NCI-H1436 treated with DMSO at 0.1 percent for 48 hours (cell line): ENCODE measurements around the gene APOBEC3A.
"Not testable (repeated sequence)": the region's sequence is repeated elsewhere in the genome, so short reads cannot be mapped to it uniquely, and the experiment has no call there.

Source experiments
- DNase-seq: peaks from one replicate; lab custom pipeline; 2025; lab: John Stamatoyannopoulos, UW

Gene APOBEC3A

DNA sequence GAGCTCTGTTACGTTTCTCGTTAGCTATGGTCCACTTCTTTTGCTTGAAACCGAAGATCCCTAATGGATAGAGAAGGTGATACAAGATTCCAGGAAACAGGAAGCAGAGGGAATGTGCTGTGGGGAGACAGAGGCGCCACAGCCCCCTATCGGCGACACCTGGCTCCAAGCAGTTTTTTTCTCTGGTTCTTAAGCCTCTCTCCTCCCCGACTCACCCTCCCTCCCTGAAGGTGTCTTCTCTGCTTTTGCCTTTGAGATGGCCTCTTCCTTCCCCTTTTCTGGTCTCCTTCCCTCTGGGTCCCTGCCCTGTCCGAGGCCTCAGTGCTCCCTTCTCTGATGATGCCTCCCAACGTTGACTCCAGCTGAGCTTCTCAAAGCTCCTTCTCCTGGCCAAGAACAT is 14.2 kb upstream of the APOBEC3A start:
- DNase-seq: no peak

DNA sequence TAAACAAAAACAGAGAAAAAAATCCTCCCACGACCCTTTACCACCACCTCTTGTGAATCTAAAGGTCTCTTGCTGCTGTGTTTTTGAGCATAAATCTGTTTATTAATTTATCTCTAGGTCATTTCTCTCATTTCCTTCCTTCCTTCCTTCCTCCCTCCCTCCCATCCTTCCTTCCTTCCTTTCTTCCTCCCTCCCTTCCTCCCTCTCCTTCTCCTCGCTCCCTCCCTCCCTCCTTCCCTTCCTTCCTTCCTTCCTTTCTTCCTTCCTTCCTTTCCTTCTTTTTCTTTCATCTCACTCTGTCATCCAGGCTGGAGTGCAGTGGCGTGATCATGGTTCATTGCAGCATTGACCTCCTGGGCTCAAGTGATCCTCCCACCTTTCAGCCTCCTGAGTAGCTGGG is 13.5 kb upstream of the APOBEC3A start:
- no peak for DNase-seq

DNA sequence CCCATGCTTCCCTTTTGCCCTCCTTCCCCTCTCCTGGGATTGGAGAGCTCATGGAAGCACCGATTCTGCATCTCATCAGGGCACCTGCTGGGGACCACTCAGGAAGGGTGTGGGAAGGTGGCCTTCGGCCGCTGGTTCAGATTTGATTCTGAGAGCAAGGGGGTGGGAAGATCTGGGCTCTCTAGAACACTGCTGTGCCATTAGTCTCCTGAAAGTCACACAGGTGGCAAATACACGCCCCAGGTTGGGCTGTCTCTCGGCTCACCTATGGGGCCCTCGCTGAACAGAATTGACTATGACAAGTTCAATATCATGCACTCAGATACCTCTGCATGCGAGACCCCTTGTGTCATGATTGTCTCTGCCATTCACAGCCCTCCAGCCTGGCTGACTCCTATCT is 12.8 kb upstream of the APOBEC3A start:
- no peak for DNase-seq

DNA sequence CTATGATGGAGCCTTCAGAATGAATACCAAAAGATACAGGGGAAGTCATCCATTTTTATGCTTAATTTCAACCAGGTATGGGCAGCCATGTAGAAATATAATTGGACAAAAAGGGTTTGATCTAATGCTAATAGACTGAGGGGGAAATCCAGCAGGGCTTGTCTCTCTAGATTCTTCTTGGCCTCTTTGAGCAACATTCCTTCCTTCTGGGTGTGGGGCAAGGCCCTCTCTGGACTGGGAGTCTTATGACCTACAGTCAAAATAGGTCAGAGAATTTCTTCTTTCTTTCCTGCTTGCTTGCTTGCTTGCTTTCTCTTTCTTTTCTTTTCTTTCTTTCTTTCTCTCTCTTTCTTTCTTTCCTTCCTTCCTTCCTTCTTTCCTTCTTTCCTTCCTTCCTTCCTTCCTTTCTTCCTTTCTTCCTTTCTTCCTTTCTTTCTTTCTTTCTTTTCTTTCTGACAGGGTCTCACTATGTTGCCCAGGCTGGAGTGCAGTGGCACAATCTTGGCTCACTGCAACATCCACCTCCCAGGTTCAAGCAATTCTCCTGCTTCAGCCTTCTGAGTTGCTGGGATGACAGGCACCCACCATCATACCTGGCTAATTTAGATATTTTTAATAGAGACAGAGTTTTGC is 11.6 kb upstream of the APOBEC3A start:
- not testable (repeated sequence) for DNase-seq

DNA sequence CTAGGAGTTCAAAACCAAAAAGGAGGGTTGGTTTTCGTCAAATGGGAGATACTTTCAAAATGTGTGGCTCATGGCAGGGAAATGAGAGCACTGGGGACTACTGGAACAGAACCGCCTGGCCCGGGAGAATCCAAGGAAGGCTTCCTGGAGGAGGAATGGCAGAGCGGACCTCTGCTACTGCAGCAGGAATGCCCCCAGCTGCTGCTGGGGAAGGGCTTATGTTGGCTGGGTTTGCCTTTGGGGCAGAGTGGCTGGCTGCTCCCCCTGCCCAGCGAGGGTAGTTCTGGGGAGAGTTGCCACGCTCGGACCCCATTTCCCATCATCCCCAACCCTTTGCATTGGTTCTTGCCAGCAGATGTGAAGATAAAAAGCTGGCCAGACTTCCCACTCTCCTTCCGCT is 10.6 kb upstream of the APOBEC3A start:
- no peak for DNase-seq

DNA sequence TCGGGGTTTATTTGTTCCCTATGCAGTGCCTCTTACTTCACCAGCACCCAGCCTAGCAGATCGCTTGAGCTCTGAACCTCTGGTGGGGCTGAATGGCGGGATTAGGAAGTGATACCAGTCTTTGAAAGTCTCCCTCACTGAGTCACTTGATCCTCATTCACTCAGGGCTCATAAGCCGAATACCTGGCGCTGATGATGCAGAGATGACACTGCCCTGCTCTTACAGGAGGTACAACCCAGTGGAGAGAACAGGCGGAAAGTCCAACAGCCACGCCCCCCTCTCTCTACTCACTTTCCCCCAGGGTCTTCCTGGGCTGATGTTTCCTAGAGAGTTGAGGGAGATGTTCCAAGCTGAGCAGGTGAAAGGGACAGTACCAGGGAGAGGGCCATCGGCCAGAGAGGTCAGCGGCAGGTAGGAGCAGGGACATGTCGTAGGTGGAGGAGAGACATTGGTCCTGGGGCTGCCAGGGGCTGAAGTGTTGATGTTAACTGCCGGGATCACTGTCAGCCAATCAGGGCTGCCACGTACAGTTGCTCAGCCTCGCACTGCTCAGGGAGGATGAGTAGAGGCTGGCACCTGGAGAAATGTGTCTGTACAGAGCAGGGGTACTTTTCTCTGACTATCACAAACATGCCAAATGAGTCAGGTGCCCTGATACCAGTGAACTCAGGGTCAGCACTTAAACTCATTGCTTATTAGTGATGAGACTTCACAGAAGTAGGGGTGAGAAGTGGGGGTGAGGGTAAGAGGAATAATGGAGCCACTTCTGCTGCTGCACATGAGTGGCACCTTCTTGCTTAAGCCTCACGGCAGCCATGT is 9.9 kb upstream of the APOBEC3A start:
- no peak for DNase-seq

DNA sequence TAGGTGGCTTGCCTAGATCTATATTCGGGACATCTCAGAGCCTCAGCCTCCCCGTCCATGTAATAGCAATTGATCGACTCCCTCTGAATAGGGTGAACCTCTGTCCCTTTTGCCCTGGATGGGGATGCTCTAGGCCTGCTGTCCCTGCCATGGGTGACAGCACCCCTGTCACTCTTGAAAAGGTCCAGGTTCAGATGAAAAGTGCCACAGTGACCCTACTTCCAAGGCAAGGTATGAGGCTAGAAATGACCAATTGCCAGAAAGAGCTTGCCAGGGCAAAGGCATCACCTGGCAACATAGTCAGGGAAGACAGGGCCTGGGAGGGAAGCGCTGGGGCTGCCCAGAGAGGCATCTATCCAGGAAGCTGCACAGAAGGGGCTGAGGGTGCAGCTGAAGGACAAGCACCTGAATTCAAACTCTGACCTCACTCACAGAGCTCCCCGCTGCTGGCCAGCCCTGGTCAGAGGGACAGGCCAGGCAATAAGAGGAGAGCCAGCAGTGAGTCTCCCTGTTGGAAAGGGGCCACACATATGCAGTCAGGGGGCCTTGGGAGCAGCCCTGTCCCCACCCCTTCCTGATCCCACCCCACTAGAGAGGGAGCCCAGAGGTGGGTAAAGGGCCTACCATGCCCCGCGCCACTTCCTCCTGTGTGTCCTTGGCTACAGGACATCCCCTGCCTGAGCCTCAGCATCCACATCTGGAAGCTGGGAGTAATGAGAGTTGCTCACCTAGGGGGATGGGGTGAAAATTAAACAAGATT is 9.0 kb upstream of the APOBEC3A start:
- no peak for DNase-seq

DNA sequence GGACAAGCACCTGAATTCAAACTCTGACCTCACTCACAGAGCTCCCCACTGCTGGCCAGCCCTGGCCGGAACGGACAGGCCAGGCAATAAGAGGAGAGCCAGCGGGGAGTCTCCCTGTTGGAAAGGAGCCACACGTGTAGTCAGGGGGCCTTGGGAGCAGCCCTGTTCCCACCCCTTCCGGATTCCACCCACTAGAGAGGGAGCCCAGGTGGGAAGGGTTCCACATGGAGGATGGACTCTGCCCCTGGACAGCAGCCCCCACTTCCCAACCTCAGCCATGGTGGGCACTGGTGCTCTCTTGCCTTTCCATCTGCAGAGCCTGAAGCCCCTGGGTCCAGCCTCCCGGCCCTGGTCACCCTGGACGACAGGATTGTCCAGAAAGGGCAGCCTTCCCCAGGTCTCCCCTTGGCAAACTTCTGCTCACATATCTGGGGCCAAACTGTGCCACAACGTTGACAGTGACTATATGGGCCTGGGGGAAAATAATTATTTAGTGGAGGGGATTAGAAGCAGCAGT is 7.5 kb upstream of the APOBEC3A start:
- DNase-seq: no peak

DNA sequence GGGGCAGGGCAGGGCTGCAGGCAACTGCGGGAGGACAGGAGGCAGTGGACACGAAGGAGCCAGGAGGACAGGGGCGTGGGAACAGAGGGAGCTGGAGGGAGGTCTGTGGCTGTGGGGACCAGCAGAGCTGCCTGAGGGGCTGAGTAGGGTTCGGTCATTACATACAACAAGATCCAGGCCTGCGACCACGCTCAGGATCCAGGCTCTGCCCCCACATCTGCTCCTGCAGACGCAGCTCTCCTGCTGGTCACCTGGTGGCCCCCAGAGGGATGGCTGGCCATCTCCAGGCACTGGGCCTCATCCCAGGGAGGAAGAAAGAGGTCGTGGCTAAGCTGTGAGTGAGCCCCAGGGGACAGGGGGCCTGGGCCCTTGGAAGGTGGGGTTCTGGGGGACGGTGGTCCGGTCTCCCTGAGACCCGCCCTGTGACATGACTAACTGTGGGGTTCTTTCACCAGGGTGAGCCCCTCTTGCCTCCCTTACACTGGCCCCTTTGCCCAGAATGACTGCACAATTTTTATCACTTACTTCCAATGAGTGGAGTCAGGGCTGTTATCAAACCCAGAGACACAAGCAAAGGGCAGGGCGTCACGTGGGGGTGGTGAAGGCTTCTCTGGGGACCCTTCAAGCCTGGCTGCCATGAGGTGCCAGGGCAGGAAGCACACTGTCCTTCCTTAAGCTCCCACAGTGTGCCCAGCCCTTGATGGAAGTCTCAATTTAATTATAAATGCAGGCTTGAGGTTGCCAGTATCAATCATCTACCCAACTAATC is 6.7 kb upstream of the APOBEC3A start:
- DNase-seq: no peak

DNA sequence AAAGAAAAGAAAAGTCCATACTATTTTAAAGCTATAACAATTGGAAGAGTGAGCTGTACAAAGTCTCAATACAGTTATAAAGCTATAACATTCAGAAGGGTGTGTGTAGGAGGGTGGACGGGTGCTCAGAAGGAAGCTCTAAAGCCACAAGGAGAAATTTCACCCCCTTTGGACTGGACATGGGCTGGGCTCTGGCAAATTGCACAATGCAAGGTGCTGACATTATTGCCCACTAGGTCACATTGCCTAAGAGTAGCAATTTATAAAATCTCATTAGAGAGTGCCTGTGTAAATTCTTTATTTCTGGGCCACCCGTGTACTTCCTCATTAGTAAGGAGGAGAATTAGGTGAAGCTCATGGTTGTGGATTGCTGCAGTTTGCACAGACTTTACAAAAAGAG is 5.7 kb upstream of the APOBEC3A start:
- no peak for DNase-seq

DNA sequence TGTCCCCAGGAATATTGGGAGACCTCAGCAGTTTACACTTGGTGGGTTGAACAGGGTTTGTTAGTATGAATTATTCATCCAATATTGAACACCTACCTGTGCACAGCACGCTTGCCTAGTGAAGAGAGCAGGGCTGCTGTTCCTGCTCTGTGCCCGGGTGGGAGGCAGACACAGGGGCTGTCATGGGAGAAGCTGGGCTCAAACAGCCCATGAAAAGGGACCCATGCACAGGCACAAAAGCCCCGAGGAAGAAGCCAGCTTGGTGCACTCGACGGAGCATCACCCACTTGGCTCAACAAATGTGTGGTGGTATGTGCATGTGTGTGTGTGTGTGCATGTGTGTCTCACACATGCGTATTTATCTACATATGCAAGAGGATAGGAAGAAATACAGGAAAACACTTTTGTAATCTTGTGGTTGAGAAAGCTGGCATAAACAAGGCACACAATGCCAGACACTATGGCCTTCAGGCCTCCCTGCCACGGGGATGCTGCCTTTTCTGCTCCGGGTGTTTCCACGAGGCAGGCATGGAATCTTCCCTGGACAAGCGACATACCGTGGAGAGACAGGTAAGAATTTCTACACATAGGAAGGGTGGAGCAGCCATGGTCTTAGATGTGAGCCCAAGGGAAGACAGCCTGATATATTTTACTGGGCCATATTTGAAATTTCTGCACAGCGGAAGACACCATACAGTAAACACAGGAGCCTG is 5.0 kb upstream of the APOBEC3A start:
- no peak for DNase-seq

DNA sequence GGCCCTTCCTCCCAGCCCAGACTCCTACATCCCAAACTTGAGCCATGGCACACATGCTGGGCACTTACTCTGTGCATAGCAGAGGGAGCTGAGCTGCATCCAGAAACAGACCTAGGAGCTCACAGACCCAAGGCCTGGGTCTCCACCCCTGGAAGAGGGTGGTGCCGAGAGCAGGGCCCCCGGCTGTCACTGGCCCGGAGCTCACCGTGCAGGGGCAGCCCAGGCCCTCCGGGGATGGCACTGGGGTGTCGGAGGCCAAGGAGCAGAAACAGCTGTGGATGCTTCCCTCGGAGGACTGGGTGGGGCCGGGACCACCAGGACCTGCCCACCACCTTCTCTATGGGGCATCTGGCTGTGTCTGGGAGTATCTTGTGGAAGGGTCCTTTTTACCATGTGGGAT is 4.3 kb upstream of the APOBEC3A start:
- no peak for DNase-seq

DNA sequence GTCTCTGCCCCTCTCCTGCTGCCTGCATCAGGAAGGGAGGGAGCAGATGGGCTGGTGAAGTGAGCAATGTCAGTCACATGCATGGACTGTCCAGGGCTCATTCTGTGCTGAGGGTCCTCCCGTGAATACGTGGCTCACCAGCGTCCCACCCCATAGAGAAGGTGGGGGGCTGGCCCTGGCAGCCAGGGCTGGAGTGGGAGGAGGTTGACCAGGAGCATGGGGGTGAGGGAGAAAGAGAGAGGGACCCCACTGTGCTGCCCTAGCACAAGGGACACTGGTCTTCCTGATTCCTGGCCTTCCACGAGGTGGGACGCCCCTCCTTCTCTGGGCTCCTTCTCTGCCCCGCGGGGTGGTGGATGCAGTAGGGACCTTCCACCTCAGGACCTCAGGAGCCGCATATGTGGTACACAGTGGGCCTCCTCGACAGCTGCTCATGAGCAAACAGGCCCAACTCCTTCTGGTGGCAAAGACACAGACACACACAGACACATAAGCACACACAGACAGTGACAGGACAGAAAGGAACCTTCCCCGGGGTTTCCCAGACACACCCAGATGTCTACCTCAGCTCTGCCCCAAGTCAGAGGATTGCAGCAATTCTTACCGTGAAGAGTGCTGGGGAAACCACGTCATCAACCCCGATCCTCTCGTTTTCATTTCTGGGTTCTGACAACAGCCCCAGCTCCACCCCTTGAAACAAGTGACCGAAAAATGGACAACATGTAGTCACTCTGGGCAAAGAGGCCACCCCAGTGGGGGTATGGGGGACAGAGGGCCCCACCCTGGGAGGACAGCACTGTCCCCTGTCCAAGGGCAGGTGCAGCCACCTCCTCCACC is 3.6 kb upstream of the APOBEC3A start:
- no peak for DNase-seq

DNA sequence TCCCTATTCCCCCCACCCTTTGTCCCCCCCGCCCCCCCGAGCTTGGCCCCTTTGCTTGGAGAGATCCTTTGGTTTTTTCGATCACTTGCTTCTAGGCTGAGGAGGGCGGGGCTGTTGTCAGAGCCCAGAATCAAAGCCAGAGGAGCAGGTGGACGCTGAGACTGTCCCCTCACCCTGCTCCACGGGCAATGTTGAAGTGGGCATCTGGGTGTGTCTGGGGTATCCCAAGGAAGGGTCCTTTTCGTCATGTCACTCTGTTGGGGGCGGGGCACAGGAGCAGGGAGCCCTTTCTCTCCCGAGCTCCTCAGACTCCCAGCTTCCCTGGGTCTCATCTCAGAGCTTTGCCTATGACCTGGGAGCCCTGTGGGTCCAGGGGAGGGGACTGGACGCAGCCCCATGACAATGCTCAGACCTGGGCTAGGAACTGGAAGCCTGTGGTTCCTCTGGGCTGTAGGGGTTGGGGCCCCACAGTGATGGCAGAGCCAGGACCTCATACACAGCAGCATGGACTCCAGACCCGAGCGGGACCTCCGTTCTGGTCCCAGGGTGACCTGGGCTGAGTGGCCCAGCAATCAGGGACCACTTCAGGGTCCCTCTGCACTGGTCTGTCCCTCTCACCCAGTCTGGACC is 2.9 kb upstream of the APOBEC3A start:
- no peak for DNase-seq

DNA sequence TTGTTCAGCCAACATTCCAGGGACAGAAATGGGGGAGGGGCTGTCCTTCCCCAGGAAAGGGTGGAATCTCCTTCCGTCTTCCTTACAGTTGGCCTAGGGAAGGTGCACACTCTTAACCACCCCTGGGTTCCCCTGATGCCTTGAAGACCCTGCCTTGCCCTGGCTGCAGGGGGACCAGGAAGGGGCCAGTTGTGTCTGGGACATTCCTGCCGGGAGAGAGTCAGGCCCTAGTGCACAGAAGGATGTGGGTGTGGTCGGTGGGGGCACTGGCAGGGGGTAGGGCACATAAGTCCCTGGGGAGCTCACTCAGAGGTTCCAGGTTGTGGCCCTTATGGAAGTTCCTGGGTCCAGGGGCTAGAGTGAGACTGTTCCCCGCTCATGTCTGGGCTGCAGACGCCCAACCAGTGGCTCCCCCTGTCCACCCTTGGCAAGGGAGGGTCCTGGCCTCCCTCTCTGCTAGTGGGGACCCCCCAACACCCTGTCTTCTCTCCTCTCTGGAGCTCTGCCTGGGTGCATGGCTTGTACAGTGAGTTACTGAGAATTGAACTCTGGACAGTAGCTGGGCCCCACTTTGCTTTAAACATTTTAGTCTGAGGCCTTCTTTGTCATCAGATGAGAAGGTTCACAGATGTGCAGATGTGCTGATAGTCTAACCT is 2.0 kb upstream of the APOBEC3A start:
- no peak for DNase-seq

DNA sequence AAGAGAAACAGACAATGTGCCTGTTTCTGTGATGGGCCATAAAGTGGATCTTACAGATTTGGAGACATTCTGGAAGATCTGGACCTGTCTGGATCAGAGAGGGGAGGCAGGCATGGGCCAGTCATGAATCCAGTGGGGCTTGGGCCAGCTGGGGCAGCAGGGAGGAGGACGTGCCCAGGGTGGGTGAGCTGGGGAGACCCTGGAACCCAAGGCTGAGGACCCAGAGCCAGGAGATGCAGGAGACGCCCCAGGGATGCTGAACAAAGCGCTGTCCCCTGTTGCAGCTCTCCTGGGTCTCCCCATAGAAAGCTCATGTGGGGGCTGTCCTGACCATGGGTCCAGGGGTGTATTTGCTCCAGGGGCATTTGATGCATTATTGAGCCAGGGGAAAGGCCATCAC is 1.5 kb upstream of the APOBEC3A start:
- DNase-seq: no peak

DNA sequence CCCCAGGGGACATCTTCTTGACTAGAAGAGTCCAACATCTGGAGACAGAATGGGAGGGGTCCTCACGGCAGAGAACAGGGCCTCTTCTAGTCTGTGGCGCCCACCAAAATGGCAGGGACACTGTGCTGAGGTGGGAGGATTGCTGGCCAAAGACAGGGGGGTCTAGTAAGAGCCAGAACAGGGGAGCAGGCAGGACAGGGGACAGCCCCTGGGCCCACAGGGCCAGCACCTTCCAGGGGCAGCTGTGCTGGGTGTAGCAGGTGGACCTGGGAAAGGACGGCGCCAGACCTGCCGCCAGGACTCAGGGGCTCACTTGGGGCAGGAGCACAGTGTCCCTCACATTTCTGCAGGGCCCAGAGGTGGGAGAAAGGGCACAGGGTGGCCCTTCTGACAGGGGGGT is 858 bp upstream of the APOBEC3A start:
- DNase-seq: no peak

DNA sequence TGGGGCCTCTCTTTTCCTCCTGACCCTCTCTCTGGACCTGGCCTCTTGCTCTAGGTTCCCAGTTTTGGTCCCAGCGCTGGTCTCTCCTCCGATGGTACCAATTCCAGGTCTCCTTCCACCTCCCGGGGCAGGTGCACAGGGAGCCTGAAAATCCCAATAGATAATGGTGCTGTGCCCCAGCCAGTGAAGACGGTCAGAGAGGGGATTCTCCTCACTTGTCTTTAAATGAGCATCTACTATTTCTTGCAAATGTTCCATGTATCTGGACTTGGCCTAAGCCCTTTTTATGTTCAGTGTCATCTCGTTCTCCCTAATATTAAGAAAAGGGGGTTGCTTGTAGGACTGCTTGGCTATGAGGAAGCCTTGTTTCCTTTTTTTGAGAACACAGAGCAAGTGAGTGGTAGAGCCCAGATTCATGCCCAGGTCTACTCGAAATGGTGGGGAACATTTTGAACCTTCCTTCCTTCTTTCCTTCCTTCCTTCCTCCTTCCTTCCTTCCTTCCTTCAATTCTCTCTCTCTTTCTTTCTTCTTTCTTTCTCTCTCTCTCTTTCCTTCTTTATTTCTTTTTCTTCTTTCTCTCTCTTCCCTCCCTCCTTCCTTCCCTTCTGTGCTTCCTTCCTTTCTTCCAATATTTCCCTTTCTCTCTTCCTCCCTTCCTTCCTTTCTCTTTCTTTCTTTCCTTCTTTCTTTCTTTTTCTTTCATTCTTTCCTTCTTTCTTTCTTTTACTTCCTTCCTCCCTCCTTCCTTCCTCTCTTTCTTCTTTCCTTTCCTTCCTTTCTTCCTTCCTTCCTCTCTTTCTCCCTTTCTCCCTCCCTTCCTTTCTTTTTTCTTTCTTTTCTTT is 620 bp downstream of the APOBEC3A start:
- DNase-seq: no peak

DNA sequence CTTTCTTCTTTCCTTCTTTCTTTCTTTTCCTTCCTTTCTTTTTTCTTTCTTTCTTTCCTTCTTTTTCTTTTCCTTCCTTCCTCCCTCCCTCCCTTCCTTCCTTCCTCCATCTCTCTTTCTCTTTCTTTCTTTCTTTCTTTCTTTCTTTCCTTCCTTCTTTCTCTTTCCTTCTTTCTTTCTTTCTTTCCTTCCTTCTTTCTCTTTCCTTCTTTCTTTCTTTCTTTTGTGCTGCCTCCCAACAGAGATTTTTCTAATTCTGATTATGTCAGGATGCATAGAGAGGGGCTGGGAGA is 1.2 kb downstream of the APOBEC3A start:
- DNase-seq: not testable (repeated sequence)
